AML-193 (cell line): ENCODE measurements around the gene SERINC1.

Source experiments
- DNase-seq, 2 experiments: peaks; one replicate each; lab custom pipeline; 2025; lab: John Stamatoyannopoulos, UW

Gene SERINC1

DNA sequence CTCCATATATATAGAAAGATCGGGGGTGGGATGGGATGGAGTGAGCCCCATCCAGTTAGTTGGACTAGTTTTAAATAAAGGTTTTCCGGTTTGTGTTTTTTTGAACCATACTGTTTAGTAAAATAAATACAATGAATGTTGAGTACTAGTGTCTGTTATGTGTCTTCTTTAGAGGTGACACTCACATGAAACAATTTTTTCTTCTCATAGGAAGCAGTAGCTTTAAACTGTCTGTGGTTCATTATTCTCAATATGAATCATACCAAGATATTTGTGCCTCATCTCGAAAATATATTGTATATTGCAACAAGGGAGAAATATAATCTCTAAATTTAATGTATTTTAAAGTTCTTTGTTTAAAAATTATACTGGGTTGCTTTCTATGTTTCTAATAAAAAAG lies 38.8 kb downstream of the SERINC1 start:
- DNase-seq = no peak

DNA sequence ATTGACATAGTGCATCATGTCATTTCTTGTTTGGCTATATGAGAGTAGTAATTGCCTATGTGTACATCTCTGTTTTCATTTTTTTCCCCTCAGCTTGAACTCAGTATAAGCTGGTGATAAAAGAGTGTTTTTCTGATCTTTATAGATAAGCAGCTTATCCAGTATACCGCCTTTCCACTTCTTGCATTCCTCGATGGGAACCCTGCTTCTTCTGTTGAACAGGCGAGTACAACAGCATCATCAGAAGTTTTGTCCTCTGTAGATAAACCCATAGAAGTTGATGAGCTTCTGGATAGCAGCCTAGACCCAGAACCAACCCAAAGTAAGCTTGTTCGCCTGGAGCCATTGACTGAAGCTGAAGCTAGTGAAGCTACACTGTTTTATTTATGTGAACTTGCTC lies 39.8 kb downstream of the SERINC1 start:
- DNase-seq = no peak

- DNase-seq = peak; percentile 22 to 39
Observed at GRCh38 chr6:122429323-122429722, 42.3 kb downstream of the SERINC1 start.

- DNase-seq = no peak
Observed at GRCh38 chr6:122428781-122429180, 42.8 kb downstream of the SERINC1 start.

GRCh38 chr6:122426597-122426996 lies 45.0 kb downstream of the SERINC1 start:
- DNase-seq = no peak

DNA sequence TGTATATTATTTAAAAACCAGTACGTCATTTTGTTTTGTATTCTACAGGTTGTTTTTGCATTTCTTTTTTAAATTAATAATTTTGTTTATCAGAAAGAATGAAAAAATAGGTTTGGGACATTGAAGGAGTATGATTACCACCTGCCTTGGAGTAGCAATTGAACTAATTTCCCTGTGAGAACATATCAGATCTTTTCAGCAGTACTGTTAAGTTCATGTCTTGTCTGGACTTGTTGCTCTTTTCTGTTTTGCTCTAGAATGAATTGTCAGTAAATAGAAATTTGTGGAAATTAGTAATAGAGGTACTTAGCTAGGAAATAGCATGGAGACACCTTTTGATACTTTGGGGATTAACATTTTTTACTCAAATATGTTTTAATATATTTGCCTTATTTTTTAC lies 47.9 kb downstream of the SERINC1 start:
- DNase-seq = no peak

- no peak for DNase-seq
Observed at GRCh38 chr6:122422614-122423267, 48.9 kb downstream of the SERINC1 start.

- no peak for DNase-seq
Observed at GRCh38 chr6:122422003-122422402, 49.6 kb downstream of the SERINC1 start.

DNA sequence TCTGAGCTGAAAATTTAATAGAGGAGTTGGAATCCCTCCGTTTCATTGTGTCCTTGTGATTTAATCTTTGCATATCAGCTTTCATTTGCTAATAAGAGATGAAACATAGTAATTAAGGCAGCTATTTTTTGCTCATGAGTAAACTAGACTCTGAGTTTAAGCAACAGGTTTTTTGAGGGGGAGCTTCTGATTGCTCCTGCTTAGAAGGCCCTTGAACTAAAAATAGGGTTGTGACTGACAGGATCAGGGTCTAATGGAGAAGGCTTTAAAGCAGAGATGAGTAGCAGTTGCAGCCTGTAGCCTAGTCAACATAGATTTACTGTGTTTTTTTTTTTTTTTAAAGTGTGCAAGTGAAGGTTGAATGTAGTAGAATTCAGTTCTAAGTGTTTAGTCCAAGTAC lies 54.8 kb downstream of the SERINC1 start:
- DNase-seq = no peak

GRCh38 chr6:122412001-122412400 lies 59.6 kb downstream of the SERINC1 start:
- no peak for DNase-seq

DNA sequence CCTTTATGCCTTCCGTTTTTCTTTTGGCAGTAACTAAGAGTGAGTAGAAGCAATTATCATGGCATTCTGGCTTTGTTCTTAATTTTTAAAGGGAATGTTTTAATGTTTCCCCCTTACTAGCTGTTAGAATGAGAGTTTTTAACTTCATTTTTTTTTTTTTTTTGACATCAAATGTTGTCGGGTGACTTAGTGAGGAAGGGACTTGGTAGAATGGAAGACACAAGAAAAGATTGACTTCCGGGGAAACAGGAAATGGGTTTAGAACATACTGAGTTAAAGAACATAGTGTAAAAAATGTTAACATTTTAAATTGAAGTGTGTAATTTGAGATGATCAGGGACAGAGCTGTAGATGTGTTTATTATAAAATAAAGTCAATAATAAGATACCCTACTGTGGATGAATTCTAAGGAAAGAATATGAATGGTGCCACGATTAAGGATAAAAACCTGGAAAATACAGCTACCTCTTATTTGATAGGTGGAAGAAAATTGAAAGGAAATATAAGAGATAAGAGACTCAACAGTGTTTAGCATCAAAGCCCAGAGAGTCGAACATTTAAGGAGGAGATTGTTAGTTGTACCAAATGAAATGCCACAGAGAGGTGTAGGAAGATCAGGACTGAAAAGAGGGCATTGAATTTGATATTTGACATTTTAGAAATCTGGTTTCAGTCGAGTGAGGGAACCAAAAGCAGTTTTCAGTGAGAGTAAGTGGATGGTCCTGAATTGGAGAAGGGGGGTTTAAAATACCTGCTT lies 62.7 kb downstream of the SERINC1 start:
- DNase-seq = no peak

DNA sequence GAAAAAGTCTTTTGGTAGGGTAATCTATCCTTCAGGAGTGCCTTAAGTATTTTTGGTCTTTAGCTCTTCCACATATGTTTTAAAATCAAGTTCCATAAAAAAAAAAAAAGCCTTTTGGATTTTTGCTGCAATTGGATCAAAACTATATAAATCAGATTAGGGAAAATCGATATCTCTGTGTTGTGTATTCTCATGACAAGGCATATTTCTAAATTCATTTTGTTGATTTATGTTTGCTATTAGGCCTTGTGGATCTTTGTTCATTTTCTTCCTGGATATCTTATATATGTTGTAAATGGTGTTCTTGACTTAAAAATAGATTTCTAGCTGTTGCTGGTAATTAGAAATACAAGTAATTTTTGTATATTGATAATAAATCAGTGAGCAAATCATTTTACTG lies 63.4 kb downstream of the SERINC1 start:
- DNase-seq = no peak

DNA sequence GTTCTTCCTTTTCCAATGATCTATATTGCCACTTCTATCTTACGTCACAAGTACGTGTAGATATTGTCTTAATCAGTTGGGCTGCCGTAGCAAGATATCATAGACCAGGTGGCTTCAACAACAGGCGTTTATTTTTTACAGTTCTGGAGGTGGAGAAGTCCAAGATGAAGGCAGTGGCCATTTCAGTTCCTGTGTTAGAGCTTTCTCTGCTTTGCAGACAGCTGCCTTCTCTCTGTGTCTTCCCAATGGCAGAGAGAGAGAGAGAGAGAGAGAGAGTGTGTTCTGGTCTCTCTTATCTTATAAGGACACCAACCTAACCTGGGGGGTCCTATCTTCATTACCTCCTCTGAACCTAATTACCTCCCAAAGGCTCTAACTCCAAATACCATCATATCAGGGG lies 63.9 kb downstream of the SERINC1 start:
- DNase-seq = no peak

GRCh38 chr6:122406187-122406586 lies 65.4 kb downstream of the SERINC1 start:
- DNase-seq = no peak

GRCh38 chr6:122405417-122405816 lies 66.2 kb downstream of the SERINC1 start:
- DNase-seq = no peak

- no peak for DNase-seq
Observed at GRCh38 chr6:122404444-122404843, 67.2 kb downstream of the SERINC1 start.

DNA sequence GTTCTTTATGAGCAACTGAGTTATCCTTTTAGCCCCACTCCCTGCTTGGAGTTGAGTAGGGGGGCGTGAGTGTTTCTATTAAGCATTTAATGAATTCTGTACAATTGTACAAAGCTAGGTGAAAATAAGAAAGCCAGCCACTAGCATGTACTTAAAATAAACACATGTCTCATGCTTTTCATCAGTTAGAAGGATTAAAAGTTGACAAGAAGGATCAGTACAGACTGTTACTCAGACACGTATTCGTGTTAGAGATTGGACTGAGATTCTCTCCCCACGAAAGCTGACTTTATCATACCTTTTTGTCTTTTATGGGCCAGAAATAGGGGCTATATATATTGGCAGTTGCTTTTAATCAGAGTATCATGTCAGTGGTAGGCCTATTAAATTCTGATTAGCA lies 70.5 kb downstream of the SERINC1 start:
- no peak for DNase-seq

DNA sequence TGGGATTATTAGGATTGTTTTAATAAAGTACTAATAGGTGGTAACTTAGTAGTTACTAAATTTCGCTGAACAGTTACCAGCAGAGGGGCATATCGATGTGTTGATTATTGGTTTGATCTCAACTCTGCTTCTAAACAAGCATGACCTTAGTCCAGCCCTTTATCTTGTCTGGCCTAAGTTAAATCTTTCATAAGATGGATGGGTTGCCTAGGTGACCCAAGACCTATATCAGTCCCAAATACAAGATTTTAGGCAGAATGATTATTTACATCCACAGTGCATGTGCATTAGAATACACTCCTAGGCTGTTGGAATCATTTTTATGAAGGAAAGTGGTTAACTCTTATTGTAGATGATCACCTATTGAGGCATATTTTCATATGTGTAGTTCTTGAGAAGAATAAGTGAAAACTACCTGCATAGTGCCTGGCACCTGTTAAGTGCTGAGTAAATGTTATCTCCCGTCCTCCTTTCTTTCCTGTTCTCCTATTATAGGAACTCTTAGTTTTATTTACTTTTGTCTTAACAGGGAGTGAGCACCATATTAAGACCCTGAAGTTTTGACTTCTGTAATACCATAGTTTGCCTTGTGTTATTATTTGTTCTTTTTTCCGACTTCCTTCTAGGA lies 71.0 kb downstream of the SERINC1 start:
- DNase-seq = no peak

DNA sequence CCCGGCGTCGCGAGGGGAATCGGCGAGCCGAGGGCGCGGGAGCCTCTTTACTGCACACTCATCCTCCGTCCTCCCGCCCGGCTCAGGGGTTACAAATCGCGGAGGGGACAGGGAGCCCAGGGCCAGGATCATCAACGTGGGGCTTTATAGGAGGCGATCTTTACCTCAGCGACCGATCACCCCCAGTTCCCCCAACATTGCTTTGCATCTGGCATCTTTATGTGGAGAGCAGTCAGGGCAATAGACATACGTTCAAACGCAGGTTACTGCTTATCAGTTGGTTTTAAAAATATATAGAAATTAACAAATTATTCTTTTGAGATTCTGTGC lies 71.5 kb downstream of the SERINC1 start:
- no peak for DNase-seq

- DNase-seq = peak; percentile 96
Observed at GRCh38 chr6:122399348-122400120, 72.1 kb downstream of the SERINC1 start, which contains the start of gene HSF2. Gene HSF2, plus strand, starts transcription at chr6:122399652. Its CDS starts 86 bp downstream, at chr6:122399738.

DNA sequence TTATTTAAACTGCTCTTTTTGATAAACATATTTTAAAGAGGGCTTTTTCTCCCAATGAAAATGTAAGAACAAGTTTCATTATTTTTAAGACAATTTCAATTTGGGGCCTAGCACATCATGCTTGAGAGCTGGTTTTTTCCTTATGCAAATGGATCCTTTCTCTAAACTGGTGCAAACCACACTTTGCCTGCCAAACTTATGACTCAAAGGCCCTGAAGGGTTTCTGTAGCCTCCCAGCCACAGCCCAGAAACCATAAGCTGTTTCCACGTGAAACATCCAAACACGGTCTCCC lies 72.6 kb downstream of the SERINC1 start:
- no peak for DNase-seq

- no peak for DNase-seq
Observed at GRCh38 chr6:122394016-122394415, 77.6 kb downstream of the SERINC1 start.
